Nephron progenitor cell (in vitro differentiated cells): ENCODE measurements around the gene EIF4E1B.

Source experiments
- DNase-seq: peaks from one replicate; pipeline ENCODE4 v3.0.0; 2021
- H3K27ac Mint-ChIP-seq: 2 replicates; pipeline ENCODE4 v1.8.0; 2021; ENCODE audit warnings: mild to moderate bottlenecking, moderate library complexity, mixed read lengths
- H3K27me3 Mint-ChIP-seq: 2 replicates; pipeline ENCODE4 v1.8.0; 2021; ENCODE audit warnings: mild to moderate bottlenecking, low read depth, mixed read lengths; ENCODE audit not compliant: poor library complexity
- H3K36me3 Mint-ChIP-seq: 2 replicates; pipeline ENCODE4 v1.8.0; 2021; ENCODE audit warnings: low read depth, mixed read lengths
- H3K4me1 Mint-ChIP-seq: 2 replicates; pipeline ENCODE4 v1.8.0; 2021; ENCODE audit warnings: mixed read lengths
- H3K4me3 Mint-ChIP-seq: 2 replicates; pipeline ENCODE4 v1.8.0; 2021; ENCODE audit warnings: mild to moderate bottlenecking, moderate library complexity, mixed read lengths
- H3K9me3 Mint-ChIP-seq: 2 replicates; pipeline ENCODE4 v1.8.0; 2021; ENCODE audit warnings: mild to moderate bottlenecking, moderate library complexity, mixed read lengths
- TF ChIP-seq, protein P1 (sequence below): fragments of 200-600 bp; sonication (generic); IDR thresholded peaks from 2 replicates; pipeline ENCODE4 v1.5.0; 2021; ENCODE audit warnings: antibody characterized with exemption

The EIF4E1B gene

DNA sequence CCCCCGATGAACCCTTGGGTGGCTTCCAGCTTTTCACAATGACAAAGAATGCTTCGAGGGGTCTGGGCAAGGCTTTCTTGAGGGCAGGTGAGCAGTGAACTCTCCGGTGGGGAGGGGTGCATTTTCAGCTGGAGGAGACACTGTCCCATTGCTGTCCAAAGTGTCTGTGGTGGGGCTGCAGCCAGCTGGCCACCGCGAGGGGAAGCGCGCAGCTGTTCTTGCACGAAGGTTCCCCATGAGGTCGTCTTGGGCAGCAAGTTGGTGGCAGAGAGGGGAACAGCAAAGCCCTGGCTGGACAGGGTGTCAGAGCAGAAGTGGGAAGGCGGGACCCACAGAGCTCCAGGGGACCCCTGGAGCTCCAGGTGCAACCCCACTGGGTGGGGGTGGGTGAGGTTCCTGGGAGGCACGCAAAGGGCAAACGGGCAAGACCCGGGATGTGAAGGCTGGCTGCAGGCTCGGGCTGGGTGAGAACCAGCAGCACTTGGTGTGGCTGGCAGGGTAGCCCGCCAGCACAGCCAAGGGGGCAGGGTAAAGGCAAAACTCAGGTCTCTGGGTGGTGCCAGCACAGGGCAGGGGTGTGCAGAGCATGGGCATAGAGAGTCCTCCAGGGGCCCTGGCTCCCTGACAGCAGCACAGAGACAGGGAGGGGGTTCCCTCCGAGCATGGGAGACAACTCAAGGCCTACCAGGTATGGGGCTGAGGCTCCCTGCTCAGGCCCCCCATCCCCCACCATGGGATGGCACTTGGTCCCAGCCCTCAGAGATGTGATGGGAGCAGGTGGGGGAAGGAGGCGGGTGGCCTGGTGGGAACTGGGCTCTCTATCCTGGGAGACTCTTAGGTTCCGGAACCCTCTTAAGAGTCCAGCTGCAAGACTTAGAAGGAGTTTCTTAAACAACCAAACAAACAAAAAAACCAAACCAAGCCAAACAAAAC, 43.4 kb downstream of the EIF4E1B start:
- Mint-ChIP-seq H3K9me3 (no peaks in the 10 kb centered on the region), H3K4me1 (peaks cover 25% of the 10 kb centered on the region), H3K27ac (no peak overlapping the region), H3K36me3 (no peaks in the 10 kb centered on the region), H3K4me3 (no peak overlapping the region), H3K27me3 (peaks cover 40% of the 10 kb centered on the region)
- TF ChIP-seq, protein P1, sequence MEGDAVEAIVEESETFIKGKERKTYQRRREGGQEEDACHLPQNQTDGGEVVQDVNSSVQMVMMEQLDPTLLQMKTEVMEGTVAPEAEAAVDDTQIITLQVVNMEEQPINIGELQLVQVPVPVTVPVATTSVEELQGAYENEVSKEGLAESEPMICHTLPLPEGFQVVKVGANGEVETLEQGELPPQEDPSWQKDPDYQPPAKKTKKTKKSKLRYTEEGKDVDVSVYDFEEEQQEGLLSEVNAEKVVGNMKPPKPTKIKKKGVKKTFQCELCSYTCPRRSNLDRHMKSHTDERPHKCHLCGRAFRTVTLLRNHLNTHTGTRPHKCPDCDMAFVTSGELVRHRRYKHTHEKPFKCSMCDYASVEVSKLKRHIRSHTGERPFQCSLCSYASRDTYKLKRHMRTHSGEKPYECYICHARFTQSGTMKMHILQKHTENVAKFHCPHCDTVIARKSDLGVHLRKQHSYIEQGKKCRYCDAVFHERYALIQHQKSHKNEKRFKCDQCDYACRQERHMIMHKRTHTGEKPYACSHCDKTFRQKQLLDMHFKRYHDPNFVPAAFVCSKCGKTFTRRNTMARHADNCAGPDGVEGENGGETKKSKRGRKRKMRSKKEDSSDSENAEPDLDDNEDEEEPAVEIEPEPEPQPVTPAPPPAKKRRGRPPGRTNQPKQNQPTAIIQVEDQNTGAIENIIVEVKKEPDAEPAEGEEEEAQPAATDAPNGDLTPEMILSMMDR: no peak
- no peak for DNase-seq

DNA sequence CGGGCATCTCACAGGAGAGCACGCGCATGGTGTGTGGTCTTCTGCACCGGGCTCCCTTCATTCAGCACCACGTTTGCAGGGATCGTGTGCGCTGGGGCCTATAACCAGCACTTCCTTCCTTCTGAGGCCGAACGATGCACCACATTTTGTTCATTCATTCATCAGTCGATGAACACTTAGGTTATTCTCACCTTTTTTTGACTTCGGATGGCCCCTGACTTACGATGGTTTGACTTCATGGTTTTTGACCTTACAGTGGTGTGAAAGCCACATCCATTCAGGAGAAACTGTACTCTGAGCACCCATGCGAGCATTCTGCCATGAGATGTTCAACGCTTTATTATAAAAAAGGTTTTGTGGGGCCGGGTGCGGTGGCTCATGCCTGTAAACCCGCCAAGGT, 44.3 kb downstream of the EIF4E1B start:
- Mint-ChIP-seq H3K36me3 (no peaks in the 10 kb centered on the region), H3K9me3 (no peaks in the 10 kb centered on the region), H3K4me3 (no peak overlapping the region), H3K27me3 (peaks cover 46% of the 10 kb centered on the region), H3K27ac (no peak overlapping the region), H3K4me1 (peaks cover 25% of the 10 kb centered on the region)
- TF ChIP-seq, protein P1: no peak
- DNase-seq: no peak

DNA sequence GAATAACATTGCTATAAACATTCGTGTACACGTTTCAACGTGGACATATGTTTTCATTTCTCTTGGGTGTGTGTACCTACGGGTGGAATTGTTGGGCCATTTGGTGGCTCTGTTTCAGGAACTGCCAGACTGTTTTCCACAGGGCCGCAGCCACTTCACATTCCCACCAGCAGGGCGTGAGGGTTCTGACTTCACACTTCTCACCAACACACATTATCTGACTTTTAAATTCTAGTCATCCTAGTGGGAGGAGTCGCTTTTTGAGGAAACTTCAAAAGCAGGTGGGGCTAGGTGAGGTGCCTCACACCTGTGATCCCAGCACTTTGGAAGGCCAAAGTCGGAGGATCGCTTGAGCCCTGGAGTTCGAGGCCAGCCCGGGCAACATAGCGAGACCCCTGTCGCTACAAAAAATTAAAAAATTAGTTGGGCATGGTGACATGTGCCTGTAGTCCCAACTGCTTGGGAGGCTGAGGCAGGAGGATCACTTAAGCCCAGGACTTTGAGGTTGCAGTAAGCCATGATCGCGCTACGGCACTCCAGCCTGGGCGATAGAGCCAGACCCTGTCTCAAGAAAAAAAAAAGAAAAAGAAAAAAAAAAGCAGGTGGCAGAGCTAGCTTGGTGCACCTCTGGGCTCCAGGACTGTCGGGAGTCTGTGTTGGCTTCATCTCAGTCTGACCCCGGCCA, 45.3 kb downstream of the EIF4E1B start:
- peaks cover 25% of the 10 kb centered on the region for H3K4me1 Mint-ChIP-seq
- H3K27ac Mint-ChIP-seq: no peak overlapping the region
- H3K27me3 Mint-ChIP-seq: peaks cover 56% of the 10 kb centered on the region
- no peaks in the 10 kb centered on the region for H3K9me3 Mint-ChIP-seq
- H3K4me3 Mint-ChIP-seq: no peak overlapping the region
- TF ChIP-seq, protein P1: peak; percentile 53
- H3K36me3 Mint-ChIP-seq: no peaks in the 10 kb centered on the region
- peak; percentile 48 for DNase-seq

DNA sequence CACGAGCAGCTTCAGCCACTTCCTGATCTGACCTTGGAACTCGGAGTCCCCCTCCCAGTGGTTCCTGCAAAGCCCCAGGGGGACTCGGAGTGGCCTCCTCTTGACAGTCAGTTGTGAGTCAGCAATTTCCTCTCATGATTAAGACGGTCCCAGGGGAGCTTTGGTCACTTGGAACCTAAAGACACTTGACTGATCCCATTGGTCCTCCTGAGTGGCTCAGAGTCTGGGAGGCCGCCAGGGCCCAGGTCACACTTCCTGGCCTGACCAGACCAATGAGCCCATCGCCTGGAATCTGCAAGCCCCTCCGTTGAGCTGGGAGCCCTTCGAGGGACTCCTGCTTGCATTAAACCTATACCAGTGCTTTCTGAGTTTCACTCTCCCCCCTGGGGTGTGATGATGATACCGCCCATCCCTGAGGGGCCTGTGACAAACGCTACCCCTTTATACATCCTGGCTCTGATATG, 45.9 kb downstream of the EIF4E1B start:
- Mint-ChIP-seq H3K27ac (peak overlapping the region; percentile 45), H3K4me3 (no peak overlapping the region), H3K36me3 (no peaks in the 10 kb centered on the region), H3K4me1 (peaks cover 25% of the 10 kb centered on the region), H3K27me3 (peaks cover 56% of the 10 kb centered on the region), H3K9me3 (no peaks in the 10 kb centered on the region)
- TF ChIP-seq, protein P1: no peak
- DNase-seq: no peak

DNA sequence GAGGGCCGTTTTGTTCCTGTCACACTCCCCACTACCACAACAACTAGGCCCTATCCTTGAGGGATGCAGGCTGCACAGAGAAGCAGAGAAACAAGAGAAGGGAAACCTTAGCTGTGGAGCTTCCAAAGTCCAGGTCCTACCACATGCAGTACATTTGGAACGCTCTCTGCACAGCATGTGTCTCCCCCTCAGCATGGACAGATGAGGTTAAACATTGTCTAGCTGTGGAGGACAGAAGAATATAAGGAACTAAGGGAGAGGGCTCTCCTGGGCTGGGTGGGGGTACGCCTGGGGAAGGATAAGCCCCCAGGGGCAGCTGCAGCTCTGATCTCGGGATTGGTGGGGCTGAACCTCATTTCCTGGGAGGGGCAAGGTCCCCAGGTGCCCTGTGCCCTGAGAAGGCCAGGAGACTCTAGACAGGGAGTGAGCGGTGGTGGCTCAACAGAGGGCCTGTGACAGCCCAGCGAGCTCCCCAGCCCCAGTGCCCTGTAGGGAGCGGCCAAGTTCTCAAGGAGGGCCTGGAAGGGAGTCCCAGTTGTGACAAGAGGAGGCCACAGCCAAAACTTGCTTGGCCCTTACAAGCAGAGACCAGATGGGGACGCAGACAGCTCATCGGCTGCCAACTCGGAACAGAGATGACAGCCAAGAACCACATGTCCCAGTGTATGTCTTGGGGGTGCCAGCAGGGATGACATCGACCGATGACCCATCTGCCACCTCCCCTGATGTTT, 46.9 kb downstream of the EIF4E1B start:
- Mint-ChIP-seq H3K27me3 (peaks cover 57% of the 10 kb centered on the region), H3K9me3 (no peaks in the 10 kb centered on the region), H3K36me3 (no peaks in the 10 kb centered on the region), H3K27ac (peak overlapping the region; percentile 73), H3K4me3 (no peak overlapping the region), H3K4me1 (peaks cover 30% of the 10 kb centered on the region)
- no peak for DNase-seq
- TF ChIP-seq, protein P1: no peak
